Left renal cortex interstitium (tissue), 4 donors: ENCODE measurements around the gene GJB6. TPM values are rescaled to one million over a fixed set of nuclear protein-coding genes. Genes with fewer than 3 reads are reported as not detected.

Source experiments
- DNase-seq, 4 donors: peaks; one replicate each; pipeline ENCODE4 v3.0.0-alpha.2; 2013; ENCODE audit warnings: low read depth in 4 of 4, low spot score in 2 of 4, missing footprints in 1 of 4
- polyA plus RNA-seq, 4 donors: library from polyadenylated mRNA; unstranded; fragments of 120-200 nt; gene quantifications; one replicate each; pipeline ENCODE4 v1.2.1, GENCODE V29; 2013; ENCODE audit not compliant: insufficient read length in 4 of 4

The GJB6 gene
- polyA plus RNA-seq, 4 donors, result 1.5 to 4.6 (median 3.3) TPM

DNA sequence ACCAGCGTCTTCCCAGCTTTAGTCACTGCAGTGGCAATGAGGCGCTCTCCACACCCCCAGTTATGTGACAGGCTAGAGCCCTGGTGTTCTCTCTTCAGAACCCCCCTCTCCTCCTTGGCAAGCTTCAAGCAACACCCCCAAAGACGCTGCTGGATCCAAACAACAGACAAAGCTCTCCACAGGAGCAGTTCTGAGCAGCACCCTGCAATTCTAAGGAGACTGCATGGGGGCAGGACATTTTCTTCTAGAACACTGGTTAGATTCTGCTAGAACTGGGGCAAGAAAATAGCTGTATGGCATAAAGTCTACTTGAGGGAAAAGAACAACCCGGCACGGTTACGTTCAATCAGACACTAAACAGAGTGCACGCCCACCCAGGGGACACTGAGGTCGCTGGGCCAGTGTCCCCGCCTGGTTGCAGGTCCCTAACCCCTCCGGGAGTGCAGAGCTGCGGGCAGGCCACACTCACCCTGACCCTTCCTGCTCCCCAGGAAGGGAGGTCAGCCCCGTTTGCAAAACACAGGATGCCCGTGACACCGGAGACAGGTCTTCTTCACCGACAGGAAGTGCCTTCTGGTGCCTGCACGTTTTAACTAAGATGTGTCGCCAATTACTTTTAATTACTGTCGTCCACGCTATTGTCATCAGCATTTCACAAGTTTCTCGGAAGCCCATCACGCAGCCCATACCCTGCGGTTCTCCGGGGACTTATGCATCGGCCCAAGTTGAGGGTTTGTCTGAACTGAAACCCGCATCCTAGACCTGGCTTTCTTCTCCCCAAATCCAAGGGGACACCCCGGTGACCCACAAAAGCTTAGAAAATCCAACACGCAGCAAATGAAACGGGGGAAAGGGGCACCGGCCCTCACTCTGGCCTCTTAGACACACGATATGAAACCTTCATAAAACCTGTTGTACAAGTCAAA, 943 bp downstream of the GJB6 start:
- no peak for DNase-seq

GRCh38 chr13:20227730-20228129, 4.4 kb downstream of the GJB6 start:
- DNase-seq, result no peak

DNA sequence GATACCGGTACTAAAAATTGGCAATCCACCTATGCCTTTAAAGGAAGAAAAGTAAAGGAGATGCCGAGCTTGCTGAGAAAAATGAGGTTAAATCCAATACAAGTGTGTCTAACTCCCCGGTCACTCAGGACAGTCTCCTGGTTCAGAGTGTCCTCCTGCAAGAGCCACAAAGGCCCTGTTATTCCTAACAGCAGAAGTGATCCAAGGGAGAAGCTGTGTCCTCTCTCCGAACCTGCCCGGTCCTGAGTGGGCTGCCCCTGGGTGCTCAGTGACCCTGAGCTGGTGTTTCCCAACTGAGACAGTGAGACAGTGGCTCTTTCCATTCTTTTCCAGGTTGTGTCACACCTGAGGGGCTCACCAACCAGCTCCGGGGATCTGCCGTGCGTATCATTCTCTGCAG, 4.8 kb downstream of the GJB6 start:
- DNase-seq, result no peak

DNA sequence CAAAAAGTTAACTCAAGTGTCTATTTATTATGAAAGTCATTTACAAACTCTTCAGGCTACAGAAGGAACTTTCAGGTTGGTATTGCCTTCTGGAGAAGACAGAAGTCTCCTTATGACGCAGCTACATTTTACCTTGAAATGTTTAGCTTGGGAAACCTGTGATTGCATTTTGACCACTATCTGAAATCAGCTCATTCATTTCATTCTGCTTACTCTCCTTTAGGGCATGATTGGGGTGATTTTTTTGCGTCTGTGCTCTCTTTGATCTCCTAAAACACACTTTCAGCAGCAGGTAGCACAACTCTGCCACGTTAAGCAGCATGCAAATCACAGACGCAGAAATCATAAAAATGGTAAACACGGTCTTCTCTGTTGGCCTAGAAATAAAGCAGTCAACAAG, 9.6 kb downstream of the GJB6 start:
- no peak for DNase-seq

DNA sequence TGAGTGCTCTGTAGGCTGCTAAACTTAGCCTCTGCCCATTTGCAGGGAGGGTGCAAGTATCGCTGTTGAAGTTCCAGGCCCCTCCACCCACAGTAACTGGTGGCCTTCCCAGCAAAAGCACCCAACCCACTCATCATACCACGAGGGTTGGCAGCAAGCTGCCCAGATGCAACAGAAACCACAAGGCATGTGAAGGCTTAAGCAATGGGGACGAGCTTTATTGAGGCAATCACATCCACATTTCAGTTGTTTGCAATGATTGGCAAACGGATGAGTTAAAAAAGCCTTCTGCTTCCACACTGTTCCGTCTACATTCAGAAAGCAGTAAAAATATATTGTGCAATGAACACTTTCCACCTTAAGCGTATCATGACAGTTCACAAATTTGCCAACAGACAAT, 10.3 kb downstream of the GJB6 start:
- DNase-seq, result no peak

DNA sequence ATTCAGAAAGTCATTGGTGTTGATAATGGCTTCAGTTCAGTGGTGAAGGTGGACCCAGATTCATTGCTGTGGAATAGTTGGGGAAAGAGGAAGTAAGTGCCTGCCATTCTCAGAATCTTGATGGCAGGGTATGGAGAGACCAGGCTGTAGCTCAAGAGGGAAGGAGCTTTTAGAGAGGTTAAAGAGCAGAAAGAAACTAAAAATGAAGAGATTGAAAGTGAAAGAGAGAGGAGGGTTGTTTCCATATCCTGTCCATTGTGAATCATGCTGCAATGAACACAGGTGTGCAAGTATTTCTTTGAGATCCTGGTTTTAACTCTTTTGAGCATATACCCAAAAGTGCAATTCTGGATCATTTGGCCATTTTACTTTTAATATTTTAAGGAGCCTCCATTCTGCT, 12.5 kb downstream of the GJB6 start:
- DNase-seq, result no peak

DNA sequence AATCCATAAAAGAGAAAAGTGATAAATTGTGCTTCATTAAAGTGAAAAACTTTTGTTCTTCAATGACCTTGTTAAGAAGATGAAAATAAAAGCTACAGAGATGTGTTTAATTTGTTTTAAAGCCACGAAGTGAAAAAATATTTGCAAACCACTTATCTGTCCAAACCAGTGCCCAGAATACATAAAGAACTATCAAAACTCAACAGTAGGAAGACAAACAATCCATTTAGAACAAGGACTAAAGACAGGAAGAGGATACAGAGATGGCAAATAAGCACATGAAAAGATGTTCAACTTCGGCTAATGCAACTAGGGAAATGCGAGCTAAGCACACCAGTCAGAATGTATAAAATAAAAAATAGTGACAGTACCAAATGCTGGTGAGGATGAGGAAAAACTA, 15.0 kb downstream of the GJB6 start:
- no peak for DNase-seq

- DNase-seq, result no peak
Measured at GRCh38 chr13:20209948-20210347, 22.2 kb downstream of the GJB6 start.

DNA sequence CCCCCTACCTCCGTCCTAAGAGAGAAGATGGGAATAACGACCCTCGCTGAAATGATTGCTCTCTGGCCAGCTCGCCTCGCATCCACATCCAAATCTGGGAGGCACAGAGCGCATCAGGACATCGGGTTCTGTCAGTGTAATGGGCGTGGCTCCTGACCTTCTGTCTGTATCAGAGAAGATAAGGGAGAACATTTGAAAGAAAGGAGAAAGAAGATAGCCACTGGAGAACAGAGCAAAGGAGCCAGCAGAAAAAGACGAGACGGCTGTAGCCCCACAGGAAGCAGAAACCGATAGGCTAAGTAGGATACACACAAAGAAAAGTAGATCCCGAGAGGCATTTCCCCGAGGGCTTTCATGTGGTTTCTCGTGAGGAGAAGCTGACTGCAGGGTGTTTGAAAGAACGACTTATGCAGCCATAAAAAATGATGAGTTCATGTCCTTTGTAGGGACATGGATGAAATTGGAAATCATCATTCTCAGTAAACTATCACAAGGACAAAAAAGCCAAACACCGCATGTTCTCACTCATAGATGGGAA, 25.4 kb downstream of the GJB6 start:
- no peak for DNase-seq

GRCh38 chr13:20206065-20206697, 25.9 kb downstream of the GJB6 start:
- no peak for DNase-seq

GRCh38 chr13:20198781-20199180, 33.3 kb downstream of the GJB6 start:
- DNase-seq, result no peak

DNA sequence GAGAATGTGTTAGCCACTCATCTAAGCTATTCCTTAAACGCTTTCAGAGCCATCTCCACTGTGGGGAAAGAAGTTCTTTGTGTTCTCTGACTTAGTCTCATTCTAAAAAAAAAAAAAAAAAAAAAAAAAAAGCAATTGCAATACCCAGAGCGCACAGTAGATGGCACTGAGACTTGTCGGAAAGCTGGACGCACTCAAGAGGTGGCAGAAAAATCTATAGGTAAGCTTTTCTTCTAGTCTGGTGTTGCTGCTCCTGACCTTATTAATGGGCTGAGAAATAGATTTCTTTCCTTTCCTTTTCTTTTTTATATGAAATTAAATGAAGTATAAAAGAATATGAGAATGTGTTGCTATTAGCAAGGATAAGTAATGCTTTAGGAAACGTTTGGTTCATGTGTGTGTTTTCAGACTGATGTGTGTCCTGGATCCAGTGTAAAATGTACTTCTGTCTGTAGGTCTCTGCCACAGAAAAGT, 34.7 kb downstream of the GJB6 start:
- no peak for DNase-seq

GRCh38 chr13:20195801-20196200, 36.3 kb downstream of the GJB6 start:
- no peak for DNase-seq

- DNase-seq, result no peak
Measured at GRCh38 chr13:20193907-20194631, 38.0 kb downstream of the GJB6 start.

DNA sequence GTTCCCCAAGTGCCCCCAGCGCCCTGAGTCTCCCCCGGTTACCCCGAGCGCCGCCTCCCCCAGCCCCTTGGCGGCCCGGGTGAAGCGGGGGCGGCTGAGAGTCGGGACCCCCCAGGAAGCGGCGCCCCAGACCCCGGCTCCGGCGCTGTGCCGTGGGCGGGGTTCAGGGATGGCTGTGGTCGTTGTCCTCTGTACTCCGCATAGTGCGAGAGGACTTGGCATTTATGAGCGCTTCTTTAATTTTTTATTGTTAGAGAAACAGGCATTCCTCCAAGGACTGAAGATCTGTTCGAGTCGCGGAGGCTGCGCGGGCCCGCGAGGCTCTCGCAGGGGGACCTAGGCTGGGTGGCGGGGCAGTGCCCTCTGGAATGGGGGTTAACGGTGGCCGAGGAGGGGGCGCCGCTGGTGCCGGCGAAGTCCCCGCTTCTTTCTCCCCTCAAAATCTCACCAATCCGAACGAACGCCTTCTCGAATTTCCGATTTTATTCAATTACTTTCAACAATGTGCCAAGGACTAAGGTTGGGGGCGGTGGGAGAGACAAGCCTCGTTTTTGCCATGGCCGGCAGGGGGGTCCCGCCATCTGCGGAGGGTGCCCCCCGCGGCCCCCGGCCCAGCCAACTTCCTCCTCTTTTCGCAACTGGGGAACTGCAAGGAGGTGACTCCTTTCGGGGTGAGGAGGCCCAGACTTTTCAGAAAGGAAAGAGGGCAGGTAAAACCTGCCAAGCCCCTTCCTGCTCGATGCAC, 38.8 kb downstream of the GJB6 start:
- DNase-seq, result no peak

DNA sequence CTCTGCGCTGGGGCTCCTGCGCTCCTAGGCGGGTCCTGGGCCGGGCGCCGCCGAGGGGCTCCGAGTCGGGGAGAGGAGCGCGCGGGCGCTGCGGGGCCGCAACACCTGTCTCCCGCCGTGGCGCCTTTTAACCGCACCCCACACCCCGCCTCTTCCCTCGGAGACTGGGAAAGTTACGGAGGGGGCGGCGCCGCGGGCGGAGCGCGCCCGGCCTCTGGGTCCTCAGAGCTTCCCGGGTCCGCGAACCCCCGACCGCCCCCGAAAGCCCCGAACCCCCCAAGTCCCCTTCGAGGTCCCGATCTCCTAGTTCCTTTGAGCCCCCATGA, 39.3 kb downstream of the GJB6 start, which contains the start of gene GJB2:
Gene GJB2 (minus strand): TSS at position 103 of the 326 bp plus-strand sequence. CDS start 3,357 bp downstream, outside the sequence.
- no peak for DNase-seq

GRCh38 chr13:20192158-20192835, 39.8 kb downstream of the GJB6 start:
- no peak for DNase-seq

- no peak for DNase-seq
Measured at GRCh38 chr13:20191311-20192157, 40.6 kb downstream of the GJB6 start.
